GM19324 (cell line): ENCODE data around the gene AKAP3.

Experiments used
- ATAC-seq: cut with Tn5 transposase; IDR thresholded peaks from one replicate; pipeline ENCODE4 v1.9.1; 2021; ENCODE audit warnings: mild to moderate bottlenecking, moderate library complexity; ENCODE audit not compliant: unreplicated experiment, low FRiP score

Gene AKAP3

GRCh38 chr12:4603946-4604345, 44.9 kb downstream of the AKAP3 start:
- ATAC-seq, result no peak

GRCh38 chr12:4603421-4603820, 45.4 kb downstream of the AKAP3 start:
- ATAC-seq, result no peak

DNA sequence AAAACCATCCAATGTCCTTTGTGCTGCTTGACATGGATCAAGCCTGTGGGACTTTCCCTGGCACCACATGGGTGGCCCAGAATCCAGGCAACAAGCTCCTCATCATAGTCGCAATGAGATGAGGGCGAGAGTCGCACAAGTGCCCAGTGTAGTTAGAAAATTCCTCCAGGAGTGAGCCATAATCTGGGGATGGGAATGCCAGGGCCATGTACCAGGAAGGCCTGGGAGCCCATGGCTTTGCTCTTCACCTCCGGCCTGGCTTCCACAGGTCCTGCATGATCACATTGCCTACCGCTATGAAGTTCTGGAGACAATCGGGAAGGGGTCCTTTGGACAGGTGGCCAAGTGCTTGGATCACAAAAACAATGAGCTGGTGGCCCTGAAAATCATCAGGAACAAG, 53.0 kb downstream of the AKAP3 start:
- no peak for ATAC-seq

DNA sequence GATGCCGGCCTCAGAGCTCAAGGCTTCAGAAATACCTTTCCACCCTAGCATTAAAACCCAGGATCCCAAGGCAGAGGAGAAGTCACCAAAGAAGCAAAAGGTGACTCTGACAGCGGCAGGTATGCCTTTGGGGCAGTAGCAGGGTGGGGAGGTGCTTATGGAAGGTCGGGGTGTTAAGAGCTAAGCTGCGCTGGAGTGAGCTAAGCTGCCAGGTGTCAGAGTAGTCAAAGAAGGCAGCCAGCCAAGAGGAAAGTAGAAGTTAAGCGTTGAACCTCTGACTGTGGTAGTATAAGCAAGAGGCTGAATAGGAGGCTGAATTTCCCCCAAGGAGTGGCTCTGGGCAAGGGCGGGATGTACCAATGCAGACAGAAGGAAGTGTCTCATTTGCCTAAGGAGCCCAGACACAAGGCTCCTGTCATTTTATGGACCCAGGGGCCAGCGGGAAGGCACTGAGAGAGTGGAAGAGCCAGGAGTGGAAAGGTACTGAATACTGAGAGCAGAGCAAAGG, 57.6 kb downstream of the AKAP3 start:
- no peak for ATAC-seq

- ATAC-seq, result no peak
These were observed 58.9 kb downstream of the AKAP3 start for GRCh38 chr12:4589941-4590340.

DNA sequence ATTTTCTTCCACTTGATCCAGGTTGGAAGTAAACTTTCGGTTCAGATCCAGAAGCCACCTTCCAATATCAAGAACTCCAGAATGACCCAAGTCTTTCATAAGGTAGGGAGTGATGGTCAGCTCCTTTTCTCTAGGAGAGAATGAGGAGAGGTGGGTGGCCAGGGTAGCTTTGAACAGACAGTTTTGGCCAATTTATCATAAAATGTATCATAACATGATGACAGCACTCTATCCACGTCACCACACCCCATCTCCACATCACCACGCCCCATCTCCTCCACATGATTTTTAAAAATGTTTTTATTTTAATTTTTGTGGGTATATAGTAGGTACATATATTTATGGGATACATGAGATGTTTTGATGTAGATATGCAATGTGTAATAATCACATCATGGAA, 59.9 kb downstream of the AKAP3 start:
- no peak for ATAC-seq

GRCh38 chr12:4587108-4587507, 61.7 kb downstream of the AKAP3 start:
- ATAC-seq, result no peak

GRCh38 chr12:4586500-4586899, 62.4 kb downstream of the AKAP3 start:
- no peak for ATAC-seq

- ATAC-seq, result no peak
These were observed 64.0 kb downstream of the AKAP3 start for GRCh38 chr12:4584896-4585295.

DNA sequence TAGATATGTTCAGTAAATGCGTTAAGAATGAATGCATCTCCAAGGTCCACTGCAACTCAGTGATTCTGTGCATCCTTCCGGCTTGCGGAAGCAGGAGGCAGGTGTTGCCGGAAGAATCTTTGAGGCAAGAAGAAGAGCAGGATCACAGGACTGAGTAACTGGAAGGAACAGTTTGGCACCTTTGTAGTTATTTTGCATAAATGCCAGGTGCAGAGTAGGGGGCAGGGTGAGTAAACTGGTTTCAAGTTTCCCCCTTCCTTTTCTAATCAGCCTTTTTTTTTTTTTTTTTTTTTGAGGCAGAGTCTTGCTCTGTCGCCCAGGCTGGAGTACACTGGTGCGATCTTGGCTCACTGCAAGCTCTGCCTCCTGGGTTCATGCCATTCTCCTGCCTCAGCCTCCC, 64.6 kb downstream of the AKAP3 start:
- no peak for ATAC-seq

DNA sequence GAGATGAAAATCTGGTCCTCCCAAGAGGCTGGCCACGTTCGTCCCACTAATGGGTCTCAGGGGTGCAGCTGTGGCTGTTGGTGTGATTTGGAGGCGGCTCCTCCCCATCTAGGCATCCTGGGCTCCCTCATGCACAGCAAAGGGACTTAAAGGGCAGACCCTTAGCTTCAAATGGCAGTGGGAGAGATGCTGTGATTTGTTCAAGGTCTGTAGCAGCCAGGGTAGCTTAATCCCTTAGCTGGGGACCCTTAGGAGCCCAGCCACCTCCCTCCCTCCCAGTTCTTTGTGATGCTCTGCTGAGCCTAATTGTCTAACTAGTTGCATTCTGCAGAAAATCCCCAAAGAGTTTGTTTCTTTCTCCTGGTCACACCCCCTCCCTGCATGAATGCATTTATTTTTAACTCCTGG, 68.6 kb downstream of the AKAP3 start:
- ATAC-seq, result no peak

DNA sequence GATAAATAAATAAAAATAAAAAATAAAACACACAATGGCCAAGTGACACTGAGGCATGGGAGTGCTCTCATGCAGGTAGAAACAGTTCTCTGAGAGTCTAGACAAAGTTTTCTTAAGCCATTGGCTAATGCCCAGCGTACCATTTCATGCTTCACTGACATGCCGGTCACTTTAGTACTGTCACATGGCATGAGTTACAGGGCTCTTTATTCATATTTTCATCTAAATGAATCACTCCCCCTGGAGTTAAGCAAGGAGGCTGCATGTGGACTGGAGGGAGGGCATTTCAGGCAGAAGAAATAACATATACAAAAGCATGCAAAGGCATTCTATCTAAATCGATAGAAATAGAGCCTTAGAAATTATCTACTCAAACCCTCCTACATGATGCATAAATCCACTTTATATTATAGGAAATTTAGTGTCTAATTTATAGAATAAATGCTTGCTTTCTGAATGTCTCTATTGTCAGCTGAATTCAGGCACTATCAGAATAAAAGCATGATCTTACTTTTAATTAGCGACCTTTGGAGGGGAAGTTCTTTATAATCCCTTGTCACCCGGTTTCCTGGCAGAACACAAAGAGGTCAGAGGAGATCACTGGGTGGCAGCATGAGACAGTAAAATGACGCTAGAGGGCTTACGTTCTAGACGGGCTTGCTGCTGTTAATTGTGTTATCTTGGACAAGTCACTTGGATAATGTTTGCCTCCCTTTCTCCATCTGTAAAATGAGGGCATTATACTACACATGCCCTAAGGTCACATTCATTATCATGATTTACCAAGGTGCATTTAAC, 69.3 kb downstream of the AKAP3 start:
- no peak for ATAC-seq

DNA sequence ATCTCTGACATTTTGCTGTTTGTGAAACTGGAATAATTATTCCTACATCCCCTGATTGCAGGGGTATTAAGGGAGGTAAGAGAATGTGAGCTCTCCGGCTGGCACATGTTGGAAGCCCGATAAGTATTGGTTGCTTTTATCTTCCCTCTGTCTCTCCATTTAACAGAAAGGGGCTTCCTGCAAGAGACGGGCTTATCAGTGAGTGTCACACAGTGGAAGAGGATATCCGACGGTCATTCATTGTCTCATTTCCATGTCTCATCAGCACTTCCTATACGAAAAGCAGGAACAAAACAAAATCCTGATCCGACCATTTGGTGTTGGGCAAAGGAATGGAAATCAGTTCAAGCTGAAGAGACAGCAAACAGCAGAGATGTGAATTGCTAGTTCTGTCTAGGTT, 76.2 kb downstream of the AKAP3 start:
- ATAC-seq, result no peak

- no peak for ATAC-seq
These were observed 79.6 kb downstream of the AKAP3 start for GRCh38 chr12:4569261-4569660.

DNA sequence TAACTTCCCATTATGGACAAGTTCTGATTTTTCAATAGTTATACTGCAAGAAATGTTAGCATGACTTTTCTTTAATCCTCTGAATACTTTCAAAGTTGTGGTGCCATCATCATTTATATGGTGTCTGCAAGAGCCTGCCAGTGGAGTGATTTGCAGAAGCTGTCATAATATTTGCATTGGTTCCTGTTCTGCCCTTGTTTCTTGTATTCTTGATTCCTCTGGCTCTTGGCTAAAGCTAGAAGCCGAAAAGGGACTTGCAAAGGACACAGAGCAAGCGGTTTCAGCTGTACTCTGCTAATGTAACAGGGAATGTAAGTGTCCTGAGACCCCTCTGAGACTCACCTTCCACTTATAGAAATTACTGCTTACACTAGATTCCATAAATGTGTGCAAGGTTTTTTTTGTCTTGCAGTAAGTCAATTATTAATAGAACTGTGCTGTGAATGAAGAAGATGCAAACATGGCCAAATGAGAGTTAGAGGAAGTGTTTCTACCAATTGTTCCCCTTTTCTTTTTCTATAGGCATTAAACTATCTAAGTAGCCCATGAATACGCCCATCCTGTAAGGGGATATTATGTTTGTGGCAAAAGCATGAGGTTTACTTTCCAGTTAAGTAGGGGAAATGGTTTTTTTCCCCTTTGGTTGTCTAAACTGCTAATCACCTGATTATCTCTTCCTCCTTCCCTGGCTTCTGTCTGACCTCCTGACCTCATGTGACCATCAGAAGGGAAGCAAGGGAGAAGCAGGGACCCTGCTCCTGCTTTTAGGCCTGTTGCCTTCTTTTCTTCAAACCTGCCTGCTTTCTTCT, 81.6 kb downstream of the AKAP3 start:
- ATAC-seq, result peak; percentile 65

DNA sequence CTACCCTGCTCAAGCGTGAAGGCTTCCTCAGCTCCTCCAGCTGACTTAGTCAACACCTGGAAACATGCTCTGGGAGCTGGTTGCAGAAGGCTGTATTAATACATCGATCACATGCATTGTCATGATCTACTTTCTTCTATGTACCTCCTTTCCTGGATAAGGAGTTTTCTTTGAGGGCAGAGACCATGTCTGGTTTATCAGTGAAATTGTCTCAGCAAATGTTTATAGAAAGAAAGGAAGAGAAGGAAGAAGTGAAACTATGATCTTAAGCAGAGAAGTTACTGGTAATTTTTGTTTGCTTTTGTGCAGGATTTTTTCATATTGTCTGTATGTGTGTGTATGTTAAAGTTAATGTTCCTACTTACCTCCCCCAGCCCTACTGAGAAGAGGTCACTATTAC, 82.4 kb downstream of the AKAP3 start:
- ATAC-seq, result no peak
